ENCODE results near the gene ZYX.

The ZYX gene

DNA sequence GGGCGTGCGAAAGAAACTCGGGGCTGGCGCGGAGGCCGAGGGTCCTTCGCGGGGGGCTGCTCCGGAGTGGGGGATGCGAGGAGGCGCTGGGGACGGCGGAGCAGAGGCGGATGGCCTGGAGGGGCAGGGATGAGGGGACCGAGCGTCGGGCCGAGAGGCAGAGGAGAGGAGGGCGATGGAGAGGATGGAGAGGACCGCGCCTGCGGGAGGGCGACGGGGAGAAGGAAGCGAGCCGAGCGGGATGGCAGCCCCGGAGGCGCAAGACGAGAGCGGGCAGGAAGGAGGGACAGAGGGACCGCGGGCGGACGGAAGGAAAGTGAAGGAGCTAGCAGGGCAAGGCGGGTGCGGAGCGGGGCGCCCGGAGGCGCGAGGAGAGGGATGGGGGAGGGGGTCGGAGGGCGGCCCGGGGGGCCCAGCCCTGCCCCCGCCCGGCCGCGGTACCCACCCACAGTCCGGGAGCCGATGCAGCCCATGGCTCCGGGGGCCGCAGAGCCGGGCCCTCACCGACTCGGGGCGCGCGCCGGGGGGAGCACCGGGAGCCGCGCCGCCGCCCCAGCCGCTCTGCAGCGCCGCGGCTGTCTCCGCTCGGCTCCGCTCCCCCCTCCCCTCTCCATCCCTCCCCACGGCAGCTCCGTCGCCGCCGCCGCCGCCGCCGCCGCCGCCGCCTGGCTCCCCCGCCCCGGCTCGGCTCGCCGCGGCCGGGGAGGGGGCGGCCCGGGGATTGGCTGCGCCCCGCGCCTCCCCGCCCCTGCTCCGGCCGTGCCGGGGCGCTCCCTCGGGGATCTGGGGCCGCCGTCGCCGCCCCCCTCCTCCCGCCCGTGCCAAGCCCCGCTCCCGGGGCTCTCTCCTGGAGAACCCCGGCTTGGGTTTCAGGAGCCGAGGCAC is 18.8 kb upstream of the ZYX start, which contains the start of gene FAM131B:
TSS of gene FAM131B (minus strand) at position 583 of the 885 bp plus-strand sequence. CDS start at position 473, 110 bp downstream.
- in situ Hi-C loops (cut with MboI; ENCODE audit: low sequenced_read_pairs) = no loop called here

DNA sequence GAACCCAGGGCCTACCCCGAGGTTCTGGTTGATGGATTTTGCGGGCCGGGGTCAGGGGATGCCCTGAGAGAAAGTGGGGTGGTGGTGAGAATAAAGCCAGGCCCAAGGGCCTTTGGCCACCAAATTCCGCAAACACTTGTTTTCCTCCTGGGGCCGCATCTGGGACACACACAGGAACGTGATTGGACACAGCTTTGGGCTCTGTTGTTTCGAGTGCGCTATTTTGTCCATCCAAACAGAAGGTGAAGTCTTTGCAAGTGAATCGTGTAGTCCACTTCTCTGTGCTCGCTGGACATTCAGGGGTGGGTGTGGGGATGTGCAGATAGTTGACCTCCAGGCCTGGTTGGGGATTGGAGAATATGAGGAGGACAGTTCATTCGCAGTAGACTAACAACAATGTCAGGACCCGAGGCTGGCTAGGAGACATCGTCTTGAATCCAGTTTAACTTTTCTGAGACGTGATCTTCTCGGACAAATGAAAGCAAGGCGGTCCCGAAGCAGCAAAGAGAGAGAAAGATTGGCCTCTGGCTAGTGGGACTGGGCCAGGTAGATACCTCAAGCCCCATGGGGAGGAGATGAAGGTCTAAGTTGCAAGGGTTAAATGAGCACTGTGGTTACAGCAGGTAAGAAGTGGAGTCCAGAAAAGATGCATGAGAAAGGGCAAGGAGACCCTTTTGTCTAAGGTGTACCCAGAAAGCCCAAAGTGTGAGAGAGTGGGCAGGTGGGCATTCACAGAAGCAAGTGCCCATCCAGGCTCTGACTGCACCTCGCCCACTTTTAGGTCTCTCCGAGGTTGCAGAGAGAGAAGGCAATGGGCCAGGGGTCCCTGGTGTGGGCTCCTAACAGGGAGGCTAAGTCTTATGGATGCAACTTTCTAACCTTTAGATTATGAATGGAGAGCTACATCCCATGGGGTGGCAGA is 17.9 kb upstream of the ZYX start:
- in situ Hi-C loops (cut with MboI; ENCODE audit: low sequenced_read_pairs) = no loop called here

DNA sequence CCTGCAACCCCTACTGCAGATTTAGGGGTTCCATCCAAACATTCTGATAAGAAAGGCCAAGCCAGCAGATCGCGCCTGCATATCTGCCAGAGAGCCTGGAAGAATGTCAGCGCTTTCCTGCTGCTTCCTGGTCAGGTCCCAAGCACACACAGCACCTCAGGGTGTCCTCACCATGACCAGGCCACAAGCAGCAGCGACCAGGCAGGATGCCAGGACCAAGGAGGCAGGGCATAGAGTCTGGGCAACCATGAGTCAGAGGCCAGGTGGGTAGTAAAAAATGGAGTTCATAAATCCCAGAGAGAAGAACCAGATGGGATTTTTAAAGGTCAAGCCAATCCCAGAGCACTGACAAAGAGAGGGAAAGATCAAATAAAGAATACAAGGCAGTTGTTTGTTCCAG is 13.2 kb upstream of the ZYX start:
- in situ Hi-C loops (cut with MboI; ENCODE audit: low sequenced_read_pairs) = no loop called here

DNA sequence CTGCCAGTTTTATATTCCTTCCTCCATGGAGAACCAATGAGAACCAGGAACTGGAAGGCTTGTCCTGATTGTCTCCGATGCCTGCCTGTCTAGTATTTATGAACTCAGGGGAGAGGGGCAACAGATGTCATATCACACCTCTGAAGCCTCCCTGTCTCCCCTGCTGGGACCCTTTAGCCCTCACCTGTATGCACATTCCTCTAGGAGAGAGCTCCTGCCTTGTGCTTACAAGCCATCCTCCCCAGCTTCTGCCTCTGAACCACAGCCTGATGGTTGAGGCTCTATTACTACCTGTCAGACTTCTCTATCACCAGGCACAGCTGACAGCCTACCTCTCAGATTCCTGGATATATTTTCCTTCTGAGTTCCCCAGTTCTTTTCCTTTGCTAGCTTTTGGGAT is 12.8 kb upstream of the ZYX start:
- in situ Hi-C loops (cut with MboI; ENCODE audit: low sequenced_read_pairs) = no loop called here

DNA sequence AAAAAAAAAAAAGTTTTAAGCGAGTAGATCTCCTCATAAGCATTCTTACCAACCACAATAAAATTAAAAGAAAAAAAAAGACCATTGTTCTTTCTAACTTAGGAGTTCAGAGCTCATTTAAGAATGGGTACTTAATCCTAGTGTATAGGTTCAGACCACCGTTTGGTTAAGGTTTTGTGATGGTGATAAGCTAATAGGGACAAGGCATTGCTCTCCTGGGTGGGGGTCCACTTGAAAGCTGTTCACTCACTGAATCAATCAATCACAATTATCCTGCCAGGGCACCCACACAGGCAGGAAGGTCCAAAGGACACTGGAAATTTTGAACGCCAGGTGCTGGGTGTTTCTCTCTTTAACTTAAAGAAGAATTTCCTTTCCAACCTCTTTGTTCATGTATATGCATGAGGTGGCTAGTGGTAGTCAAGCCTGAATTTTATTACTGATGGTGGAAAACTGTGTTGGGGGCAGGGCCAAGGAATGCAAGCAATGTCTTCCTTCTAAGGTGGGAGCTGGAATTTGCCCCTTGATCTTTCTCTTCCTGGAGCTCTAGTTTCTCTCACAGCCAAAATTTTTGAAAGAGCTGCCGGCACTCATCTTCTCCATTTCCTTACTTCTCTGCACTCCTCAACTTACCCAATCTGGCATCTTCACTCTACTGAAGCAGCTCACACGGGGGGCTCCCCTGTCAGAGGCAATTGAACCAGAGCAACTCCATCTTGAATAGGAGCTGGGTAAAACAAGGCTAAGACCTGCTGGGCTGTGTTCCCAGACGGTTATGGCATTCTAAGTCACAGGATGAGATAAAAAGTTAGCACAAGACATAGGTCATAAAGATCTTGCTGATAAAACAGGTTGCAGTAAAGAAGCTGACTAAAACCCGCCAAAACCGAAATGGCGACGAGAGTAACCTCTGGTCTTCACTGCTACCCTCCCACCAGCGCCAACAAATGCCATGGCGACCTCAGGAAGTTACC is 11.2 kb upstream of the ZYX start:
- in situ Hi-C loops (cut with MboI; ENCODE audit: low sequenced_read_pairs) = no loop called here

DNA sequence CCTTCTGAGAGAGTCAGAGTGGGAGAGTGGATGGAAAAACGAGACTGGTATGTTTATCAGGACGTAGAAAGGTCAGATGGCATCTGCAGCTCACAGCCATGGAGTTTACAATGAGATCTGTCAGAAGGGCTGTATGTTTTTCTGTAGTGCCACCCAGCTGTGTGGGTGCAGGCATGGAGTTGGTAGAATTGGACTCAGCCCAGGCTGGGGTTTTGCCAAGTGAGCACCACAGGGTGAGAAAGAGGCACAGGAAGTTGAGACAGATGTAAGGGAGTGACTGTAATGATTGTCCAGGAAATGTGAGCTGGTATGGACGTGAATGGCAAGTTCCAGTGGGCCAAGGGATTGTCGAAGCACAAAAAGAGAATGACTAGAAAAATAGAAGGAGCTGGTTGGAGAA is 9.1 kb upstream of the ZYX start:
- in situ Hi-C loops (cut with MboI; ENCODE audit: low sequenced_read_pairs) = no loop called here

DNA sequence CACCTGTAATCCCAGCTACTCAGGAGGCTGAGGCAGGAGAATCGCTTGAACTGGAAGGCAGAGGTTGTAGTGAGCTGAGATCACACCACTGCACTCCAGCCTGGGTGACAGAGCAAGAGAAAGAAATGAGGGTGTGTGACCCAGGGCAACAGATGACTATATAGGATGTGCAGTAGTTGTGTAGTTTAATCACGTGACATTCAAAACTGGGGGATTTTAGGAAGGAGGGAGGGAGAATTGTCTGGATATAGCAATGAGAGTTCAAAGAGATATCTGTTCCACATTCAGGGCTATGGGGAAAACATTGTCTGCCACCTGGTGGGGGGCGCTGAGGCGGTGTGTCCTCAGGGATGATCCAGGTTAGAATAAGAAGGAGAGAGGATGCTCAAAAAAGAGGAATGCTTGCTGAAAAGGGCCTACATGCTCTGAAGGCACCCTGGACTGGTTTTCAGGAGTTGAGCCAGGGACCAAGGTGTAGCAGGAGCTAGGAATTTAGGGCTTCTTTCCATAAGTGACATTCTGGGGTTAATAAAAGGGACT is 7.8 kb upstream of the ZYX start:
- in situ Hi-C loops (cut with MboI; ENCODE audit: low sequenced_read_pairs) = no loop called here

DNA sequence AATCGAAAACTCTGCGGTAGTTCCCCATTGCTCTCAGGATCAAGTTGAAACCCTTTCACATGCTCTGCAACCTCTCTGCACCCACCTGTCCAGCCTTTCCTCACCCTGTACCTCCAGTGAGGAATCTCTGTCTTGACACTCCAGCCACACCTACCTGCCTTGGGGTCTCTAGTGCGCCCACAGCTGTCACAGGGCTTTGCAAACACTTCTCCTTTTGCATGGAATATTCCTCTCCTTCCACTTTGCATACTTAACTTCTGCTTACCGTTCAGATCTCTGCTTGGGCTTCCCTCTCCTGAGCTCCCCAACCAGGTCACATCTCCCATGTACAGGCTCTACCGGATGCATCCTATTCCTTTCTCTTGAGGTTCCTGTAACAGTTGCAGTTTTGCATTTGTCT is 6.6 kb upstream of the ZYX start:
- in situ Hi-C loops (cut with MboI; ENCODE audit: low sequenced_read_pairs) = no loop called here

DNA sequence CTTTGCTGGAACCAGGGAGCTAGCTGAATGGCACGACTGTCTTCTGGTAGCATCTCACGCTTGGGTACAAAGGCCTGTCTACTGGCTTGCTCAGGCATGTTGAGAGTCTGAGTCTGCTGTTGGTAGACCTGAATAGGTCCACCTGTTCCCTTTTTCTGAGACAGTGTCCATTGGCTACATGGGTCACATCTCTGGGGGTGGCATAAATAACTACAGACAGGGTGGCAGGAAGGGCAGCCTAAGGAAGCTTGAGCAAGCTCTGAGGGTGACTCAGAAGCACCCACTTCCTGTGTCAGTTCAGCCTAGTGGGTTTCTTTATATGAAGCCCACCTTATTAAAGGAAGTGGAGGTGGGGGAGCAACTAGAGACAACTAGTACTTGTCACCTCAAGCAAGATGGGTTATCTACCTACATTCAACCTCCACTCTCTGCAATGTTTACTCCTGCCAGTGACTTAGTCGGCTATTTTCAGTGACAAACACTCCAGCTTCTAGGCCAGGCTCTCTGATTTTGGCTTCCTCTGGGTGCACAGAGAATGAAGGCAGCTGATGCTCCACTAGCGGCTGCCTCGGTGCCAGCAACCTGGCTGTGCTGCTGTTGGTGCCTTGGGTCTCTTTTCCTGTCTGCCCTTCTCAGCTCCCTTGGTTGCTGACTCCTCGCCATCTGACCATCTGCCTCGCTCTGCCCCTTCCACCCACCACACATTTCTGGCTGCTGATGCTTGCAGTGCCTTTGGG is 5.7 kb upstream of the ZYX start:
- in situ Hi-C loops (cut with MboI; ENCODE audit: low sequenced_read_pairs) = no loop called here

DNA sequence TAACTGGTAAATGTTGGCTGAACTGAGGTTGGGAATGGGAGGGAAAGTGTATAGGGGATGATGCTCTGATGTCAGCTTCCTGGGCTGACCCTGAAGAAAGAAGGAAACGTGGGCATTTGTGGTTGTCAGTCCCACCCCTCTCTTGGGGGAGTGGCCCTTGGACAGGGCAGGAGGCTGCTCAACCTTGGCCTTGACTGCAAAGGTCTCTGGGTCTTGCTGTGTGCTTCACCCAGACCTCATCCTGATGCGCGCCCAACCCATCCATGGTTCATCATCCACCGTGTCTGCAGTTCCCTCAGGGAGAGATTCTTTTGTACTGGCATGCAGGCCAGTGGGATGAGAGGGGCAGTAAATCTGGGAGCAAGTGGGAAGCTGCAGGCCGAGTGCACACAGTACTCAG is 4.7 kb upstream of the ZYX start:
- in situ Hi-C loops (cut with MboI; ENCODE audit: low sequenced_read_pairs) = no loop called here

DNA sequence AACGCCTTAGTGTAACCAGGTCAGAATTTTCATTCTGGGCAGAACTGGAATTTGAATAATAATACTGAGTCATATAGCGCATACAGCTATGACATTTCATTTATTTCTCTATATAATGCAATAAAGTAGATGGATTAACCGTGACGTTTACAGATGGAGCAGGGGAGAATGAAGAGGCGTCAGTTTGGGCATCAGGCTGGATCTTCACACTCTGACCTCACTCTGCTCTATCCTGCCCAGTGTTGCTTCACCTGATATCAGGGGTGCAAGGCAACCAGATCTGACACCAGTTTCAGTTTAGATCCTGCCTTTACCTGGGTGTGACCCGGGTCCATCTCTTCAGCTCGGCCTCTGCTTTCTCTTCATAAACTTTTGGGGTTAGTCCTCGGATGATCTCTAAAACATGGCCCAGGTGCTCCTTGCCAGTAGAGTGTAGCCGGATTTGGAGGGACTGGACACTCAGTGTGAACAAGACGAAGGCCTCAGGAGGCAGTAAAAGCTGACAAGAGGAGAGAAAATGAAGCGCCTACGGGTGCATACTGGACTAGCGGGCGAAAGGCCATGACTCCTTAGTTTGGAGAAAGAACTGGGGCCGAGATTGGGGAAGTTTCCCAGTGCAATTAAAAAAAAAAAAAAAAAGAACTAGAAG is 1.4 kb upstream of the ZYX start:
- in situ Hi-C loops (cut with MboI; ENCODE audit: low sequenced_read_pairs) = no loop called here

DNA sequence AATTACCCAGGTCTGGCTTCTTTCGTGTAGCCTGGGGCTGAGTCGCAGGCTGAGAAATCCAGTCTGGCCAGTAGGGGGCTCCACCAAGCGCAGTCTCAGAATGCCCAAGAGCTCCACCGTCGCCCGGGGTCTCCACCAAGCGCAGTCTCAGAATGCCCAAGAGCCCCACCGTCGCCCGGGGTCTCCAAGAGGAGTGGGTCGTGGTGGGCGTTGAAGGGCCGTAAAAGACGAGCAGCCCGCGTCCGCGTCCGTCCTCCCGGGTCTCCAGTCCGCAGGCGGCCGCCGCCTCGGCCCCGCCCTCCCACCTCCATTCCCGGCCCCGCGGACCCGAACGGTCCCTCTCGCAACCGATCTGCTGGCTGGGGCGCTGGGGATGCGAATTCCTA is 892 bp upstream of the ZYX start:
- in situ Hi-C loops (cut with MboI; ENCODE audit: low sequenced_read_pairs) = no loop called here

DNA sequence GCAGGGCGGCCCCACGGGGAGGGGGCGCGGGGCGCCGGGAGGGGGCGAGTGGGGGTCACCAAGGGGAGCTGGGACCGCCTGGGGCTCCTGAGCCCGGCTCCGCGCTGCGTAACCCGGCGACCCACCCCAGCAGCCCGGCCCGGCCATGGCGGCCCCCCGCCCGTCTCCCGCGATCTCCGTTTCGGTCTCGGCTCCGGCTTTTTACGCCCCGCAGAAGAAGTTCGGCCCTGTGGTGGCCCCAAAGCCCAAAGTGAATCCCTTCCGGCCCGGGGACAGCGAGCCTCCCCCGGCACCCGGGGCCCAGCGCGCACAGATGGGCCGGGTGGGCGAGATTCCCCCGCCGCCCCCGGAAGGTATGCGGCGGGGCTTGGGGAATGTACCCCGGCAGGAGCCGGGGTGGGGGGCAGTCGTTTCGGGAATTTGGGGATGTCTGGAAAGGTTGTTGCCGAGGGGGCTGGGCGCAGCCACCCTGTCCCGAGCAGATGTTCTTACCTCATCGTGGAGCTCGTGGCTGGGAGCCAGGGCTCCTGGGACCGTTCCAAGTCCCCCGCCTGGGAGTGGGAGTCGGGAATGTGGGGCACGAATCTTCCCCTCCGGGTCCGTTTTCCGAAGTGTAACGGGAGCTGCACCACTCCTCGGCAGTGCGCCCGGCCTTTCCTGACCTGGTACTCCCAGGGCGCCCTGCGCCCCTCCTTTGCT is 431 bp downstream of the ZYX start:
- in situ Hi-C loops (cut with MboI; ENCODE audit: low sequenced_read_pairs) = no loop called here

DNA sequence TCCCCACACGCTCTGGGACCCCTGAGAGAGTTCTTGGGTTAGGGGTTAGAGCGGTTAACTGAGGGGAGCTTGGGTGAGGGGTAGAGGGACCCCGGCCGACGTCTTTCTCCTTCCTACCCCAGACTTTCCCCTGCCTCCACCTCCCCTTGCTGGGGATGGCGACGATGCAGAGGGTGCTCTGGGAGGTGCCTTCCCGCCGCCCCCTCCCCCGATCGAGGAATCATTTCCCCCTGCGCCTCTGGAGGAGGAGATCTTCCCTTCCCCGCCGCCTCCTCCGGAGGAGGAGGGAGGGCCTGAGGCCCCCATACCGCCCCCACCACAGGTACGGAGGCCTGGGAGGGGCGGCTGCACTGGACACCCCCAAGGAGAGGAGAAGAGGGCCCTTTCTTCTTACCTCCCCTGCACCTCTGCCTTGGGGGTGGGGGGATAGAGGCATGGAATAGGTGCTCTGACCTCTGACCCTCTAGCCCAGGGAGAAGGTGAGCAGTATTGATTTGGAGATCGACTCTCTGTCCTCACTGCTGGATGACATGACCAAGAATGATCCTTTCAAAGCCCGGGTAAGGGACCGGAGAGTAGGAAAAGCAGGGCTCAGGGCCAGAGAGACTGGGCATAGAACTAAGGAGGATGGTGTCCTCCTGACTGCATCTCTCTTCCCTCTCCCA is 1.1 kb downstream of the ZYX start:
- in situ Hi-C loops (cut with MboI; ENCODE audit: low sequenced_read_pairs) = no loop called here

DNA sequence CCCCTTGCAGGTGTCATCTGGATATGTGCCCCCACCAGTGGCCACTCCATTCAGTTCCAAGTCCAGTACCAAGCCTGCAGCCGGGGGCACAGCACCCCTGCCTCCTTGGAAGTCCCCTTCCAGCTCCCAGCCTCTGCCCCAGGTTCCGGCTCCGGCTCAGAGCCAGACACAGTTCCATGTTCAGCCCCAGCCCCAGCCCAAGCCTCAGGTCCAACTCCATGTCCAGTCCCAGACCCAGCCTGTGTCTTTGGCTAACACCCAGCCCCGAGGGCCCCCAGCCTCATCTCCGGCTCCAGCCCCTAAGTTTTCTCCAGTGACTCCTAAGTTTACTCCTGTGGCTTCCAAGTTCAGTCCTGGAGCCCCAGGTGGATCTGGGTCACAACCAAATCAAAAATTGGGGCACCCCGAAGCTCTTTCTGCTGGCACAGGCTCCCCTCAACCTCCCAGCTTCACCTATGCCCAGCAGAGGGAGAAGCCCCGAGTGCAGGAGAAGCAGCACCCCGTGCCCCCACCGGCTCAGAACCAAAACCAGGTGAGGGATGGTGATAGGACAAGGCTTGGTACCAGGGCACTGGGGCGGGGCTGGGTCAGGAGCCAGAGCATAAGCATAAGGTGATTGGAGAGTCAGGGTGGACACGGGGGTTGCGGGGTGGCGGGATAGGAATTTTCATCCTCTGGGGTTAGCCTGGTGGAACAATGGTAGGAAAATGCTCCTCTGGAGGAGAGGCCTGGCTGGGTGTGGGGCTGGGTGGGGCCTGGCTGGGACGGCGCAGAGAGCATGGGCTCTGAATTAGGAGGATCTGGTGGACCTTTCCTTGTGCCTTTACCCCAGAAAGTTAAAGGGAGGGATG is 1.9 kb downstream of the ZYX start:
- in situ Hi-C loops (cut with MboI; ENCODE audit: low sequenced_read_pairs) = no loop called here

DNA sequence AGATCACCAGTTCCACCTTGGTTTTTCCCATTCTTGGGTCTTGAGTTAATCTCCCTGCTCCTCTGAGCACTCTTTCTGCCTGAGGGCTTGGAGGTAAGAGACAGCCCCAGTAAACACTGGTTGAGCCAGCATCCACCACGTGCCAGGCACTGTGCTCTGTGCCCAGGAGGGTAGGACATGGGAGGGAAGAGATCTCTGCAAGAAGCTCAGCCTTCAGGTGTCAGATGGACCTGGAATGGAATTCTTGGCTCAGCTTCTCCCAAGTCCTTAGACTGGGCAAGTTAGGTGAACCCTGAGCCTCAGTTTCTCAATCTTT is 2.5 kb downstream of the ZYX start:
- in situ Hi-C loops (cut with MboI; ENCODE audit: low sequenced_read_pairs) = no loop called here

DNA sequence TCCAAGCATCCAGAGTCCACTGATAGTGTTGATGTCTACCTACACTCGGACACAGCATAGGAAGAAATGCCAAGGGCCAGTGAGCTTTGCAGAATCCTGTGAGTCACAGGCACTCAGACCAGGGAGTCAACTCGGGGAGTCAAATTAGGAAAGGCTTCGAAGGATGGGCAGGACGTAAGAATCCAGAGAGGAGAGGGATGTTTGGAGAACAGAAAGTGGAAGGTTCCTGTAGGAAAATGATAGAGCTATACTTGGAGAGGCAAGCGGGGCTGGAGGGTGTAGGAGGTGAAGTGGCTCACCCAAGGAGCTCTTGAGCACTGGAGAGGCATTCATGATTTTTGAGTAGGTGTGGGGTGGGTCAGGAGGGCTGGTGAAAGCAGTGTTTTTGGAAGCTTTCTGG is 3.0 kb downstream of the ZYX start:
- in situ Hi-C loops (cut with MboI; ENCODE audit: low sequenced_read_pairs) = no loop called here
